GM21723 (cell line): ENCODE data around the gene VPS13D.

Experiments used
- ATAC-seq: cut with Tn5 transposase; IDR thresholded peaks from one replicate; pipeline ENCODE4 v1.9.1; 2021; ENCODE audit warnings: mild to moderate bottlenecking, moderate library complexity; ENCODE audit not compliant: unreplicated experiment

Gene VPS13D

GRCh38 chr1:12230549-12231275, 882 bp downstream of the VPS13D start:
- ATAC-seq = peak; percentile 17

DNA sequence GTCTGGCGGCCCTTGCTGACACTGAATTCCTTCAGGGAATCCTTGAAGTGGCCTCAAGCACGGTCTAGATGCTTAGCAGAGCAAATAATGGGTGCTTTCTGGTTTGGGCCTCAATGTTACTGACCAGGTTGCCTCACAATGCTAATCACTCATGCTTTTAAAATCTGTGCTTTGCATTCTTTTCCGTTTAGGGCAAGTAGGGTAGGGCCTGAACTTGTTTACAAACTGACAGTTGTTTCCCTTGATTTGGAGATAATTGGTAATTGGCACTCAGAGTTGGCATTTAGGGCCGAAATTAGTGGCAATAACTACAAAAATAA, 1.4 kb downstream of the VPS13D start:
- no peak for ATAC-seq

- no peak for ATAC-seq
Measured at GRCh38 chr1:12232221-12232620, 2.4 kb downstream of the VPS13D start.

DNA sequence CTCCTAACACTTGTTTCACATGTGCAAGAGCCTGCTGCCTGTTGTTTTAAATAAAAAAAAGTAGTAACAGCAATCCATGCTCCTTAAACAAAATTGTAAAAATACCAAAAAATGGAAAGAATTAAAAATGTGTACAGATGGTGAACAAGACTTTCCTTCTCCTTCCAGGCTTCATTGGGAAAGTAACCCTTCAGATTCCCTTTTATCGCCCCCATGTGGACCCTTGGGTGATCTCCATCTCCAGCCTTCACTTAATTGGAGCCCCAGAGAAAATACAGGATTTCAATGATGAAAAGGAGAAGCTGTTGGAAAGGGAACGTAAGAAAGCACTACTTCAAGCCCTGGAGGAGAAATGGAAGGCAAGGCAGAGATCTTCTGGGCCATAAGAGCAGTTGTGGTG, 14.2 kb downstream of the VPS13D start:
- no peak for ATAC-seq

- ATAC-seq = no peak
Measured at GRCh38 chr1:12244585-12244984, 14.8 kb downstream of the VPS13D start.

DNA sequence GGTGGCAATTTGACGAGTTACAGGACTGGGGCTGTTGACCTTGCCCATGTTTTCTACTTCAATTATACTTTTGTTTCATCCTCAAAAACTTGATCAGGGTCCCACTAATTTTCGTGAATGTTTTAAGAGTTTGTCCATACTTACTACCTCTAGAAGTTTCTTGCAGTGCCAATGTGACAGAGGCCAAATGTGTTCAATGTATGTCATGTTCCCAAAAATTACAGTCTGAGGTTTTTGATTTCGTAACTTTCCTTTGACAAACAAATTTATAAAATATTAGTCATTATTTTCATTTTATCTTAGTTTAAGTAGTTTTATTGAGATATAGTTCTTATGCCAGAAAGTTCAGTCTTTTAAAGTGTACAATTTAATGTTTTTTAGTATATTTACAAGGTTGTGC, 15.3 kb downstream of the VPS13D start:
- ATAC-seq = no peak

DNA sequence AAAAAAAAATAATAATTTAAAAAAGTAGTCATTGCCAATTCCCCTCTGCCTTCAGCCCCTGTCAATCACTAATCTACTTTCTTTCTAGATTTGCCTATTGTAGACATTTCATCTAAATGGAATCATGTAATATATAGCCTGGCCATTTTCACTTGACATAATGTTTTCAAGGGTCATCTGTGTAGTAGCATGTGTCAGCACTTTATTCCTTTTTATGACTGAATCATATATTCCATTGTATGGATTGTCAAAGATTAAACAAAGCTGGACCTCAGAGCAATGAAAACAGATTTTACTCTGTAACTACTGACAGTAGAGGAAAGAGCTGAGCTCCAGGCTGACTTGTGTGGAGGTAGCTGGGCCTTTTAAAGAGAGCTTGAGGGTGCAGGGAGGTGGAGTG, 15.9 kb downstream of the VPS13D start:
- no peak for ATAC-seq

GRCh38 chr1:12246584-12246983, 16.8 kb downstream of the VPS13D start:
- ATAC-seq = no peak

DNA sequence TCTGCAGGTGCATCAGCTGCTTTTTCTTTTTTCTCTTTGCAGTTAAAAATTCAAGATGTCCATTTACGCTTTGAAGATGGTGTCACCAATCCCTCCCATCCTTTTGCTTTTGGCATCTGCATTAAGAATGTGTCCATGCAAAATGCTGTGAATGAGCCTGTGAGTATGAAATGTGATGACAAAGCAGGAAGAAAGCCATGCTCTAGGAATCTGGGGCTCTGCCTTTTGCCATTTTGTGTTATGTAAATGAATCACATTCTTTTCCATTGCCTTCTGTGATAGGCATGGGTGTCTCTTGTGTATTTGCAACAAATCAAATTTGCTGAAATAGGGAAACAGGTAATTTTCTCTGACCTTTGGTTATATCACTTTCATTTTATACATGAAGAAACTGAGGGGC, 19.4 kb downstream of the VPS13D start:
- ATAC-seq = no peak

- no peak for ATAC-seq
Measured at GRCh38 chr1:12249748-12250147, 19.9 kb downstream of the VPS13D start.

GRCh38 chr1:12251442-12251841, 21.6 kb downstream of the VPS13D start:
- ATAC-seq = no peak

DNA sequence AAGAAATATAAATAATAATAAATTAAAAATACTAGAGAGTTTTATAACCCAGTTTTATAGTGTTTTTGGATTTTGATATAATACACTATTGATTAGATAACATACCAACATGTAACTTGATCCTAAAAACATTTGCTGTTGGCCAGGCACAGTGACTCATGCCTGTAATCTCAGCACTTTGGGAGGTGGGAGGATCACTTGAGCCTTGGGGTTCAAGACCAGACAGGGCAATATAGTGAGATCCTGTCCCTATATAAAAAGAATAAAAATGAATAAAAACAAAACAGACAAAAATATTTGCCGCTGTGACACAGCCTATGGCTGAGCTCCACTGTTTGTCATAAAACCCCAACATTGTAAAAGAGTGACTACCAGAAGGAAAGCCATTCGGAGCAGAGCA, 26.1 kb downstream of the VPS13D start:
- ATAC-seq = no peak

- no peak for ATAC-seq
Measured at GRCh38 chr1:12258272-12258671, 28.4 kb downstream of the VPS13D start.

- ATAC-seq = no peak
Measured at GRCh38 chr1:12269351-12269750, 39.5 kb downstream of the VPS13D start.

DNA sequence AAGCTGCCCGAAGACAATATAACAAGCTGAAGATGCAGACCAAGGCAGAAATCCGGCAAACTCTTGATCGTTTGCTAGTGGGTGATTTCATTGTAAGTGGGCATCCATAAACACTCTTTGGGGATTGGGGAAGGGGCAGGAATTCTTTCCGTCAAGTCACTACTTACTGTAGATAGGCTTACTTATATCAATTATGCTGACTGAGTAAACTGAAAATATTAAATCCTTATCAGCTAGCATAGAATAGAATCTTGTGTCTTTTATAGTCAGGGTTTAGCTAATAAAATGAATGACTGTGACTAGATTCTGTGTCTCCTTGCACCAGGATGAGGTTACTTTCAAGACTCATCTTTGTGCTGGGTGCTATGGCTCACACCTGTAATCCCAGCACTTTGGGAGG, 41.2 kb downstream of the VPS13D start:
- ATAC-seq = no peak

GRCh38 chr1:12272770-12273169, 42.9 kb downstream of the VPS13D start:
- no peak for ATAC-seq

DNA sequence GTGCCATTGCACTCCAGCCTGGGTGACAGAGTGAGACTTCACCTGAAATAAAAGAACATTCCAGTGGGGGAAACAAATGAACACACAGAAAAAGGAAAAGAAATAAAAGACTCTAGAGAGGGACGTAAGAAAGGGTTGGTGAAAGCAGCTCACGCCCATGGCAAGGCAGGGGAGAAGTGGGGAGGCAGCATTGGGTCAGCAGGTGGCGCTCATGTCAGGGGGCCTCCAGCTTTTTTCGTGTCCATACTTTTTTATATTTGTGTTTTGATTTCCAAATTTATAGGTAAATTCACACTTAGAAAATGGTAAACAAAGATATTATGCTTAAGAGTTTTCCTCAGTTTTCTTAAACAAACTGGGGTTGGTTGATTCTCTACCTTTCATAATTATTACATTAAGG, 45.5 kb downstream of the VPS13D start:
- no peak for ATAC-seq

- ATAC-seq = no peak
Measured at GRCh38 chr1:12276225-12276624, 46.4 kb downstream of the VPS13D start.

DNA sequence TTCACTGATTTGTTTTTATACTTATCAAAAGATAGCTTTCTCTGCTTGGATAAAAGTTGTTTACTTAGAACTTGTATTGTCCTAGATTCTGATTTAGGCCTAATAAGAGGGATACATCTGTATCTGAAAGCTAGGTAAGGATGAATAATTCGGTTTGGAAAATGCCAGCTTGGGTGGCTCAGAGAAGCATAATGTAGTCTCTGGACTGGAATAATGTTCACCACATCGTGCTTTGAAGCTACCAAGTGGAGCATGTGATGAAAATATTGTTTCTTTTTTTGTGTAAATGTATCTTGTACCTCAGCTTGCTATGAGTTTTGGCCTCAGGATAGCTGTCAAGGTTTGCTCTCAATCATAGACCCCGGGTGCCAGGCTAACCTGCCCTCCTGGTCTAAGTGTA, 49.2 kb downstream of the VPS13D start:
- ATAC-seq = no peak

- no peak for ATAC-seq
Measured at GRCh38 chr1:12279728-12280464, 50.1 kb downstream of the VPS13D start.

GRCh38 chr1:12282142-12282541, 52.3 kb downstream of the VPS13D start:
- ATAC-seq = no peak

DNA sequence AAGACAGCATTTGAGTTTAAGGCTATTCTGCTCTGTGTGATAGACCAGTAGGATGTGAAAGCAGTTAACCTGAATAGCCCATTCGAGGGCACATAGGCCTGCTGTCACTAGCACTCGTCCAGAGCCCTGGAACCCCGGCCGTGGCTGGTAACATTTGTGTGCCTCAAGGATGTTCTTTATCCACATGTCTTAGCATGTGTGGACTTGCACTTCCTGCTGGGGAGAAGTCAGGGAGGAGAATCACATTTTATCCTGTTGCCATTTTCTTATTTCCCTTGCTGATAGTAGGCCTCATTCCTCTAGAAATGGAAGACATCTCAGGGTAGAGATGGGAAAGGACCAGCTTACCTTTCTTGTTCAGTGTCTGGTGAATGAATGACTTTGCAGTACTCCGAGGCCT, 54.7 kb downstream of the VPS13D start:
- no peak for ATAC-seq
